ENCODE results near the gene NSMCE1. TPM values are rescaled to one million over a fixed set of nuclear protein-coding genes. Genes with fewer than 3 reads are reported as not detected.

NSMCE1 gene
- total RNA-seq, 8 experiments from 2014 or later: 52.1 to 81.8 (median 59.5) TPM

GRCh38 chr16:27236635-27237218 is 31.8 kb downstream of the NSMCE1 start:
- ATAC-seq (replicated peaks in 6 of 8): peak in 3 of 8 experiments; percentile 23 to 49 (median 30)
- 60 to 95% (median 78%) methylated on average over 1 to 7 of the region's 8 CpGs for WGBS, 10 experiments
- Histone ChIP-seq H3K4me3 (no peak overlapping the region), H3K27ac (no peak overlapping the region), H3K4me1 (replicated peaks in 1 of 2) (peaks cover 0 to 11% of the 10 kb centered on the region in 2 donors)
- in situ Hi-C loops (cut with MboI; ENCODE audit: low pct_unique_long_range_greater_than_20kb in 2 of 9, low sequenced_read_pairs in 9 of 9, unreplicated experiment in 9 of 9): loop anchor here in 3 of 9 experiments (10.0 to 25.0 kb wide), 3 partner anchors 48 to 226 kb away; no protein-coding TSS in a partner anchor

- in situ Hi-C loops (cut with MboI; ENCODE audit: low pct_unique_long_range_greater_than_20kb in 2 of 9, low sequenced_read_pairs in 9 of 9, unreplicated experiment in 9 of 9): loop anchor here in 3 of 9 experiments (10.0 to 25.0 kb wide), 3 partner anchors 49 to 226 kb away; no protein-coding TSS in a partner anchor
- no peak for ATAC-seq (replicated peaks in 6 of 8)
- no peak overlapping the region for H3K4me3 ChIP-seq
- H3K4me1 ChIP-seq (replicated peaks in 1 of 2): peaks cover 0 to 11% of the 10 kb centered on the region in 2 donors
- no peak overlapping the region for H3K27ac ChIP-seq
- WGBS, 10 experiments: 88 to 100% (median 100%) methylated on average over 2 to 3 of the region's 8 CpGs; no CpG with 5 or more reads in 6 of the 10 experiments
Measured at GRCh38 chr16:27235938-27236245, 32.7 kb downstream of the NSMCE1 start.

- Histone ChIP-seq H3K4me1 (replicated peaks in 1 of 2) (peaks cover 0 to 11% of the 10 kb centered on the region in 2 donors), H3K4me3 (no peak overlapping the region), H3K27ac (no peak overlapping the region)
- in situ Hi-C loops (cut with MboI; ENCODE audit: low pct_unique_long_range_greater_than_20kb in 2 of 9, low sequenced_read_pairs in 9 of 9, unreplicated experiment in 9 of 9): loop anchor here in 3 of 9 experiments (10.0 to 25.0 kb wide), 3 partner anchors 50 to 227 kb away; no protein-coding TSS in a partner anchor
- 0 to 76% (median 39%) methylated on average over 1 to 16 of the region's 23 CpGs for WGBS, 10 experiments
- ATAC-seq (replicated peaks in 6 of 8): peak; percentile 62 to 96 (median 87)
Measured at GRCh38 chr16:27235055-27235937, 33.3 kb downstream of the NSMCE1 start.

GRCh38 chr16:27234603-27235002 is 34.0 kb downstream of the NSMCE1 start:
- no peak for ATAC-seq (replicated peaks in 6 of 8)
- Histone ChIP-seq H3K27ac (no peak overlapping the region), H3K4me1 (replicated peaks in 1 of 2) (peaks cover 0 to 13% of the 10 kb centered on the region in 2 donors), H3K4me3 (no peak overlapping the region)
- WGBS, 10 experiments: 20 to 70% (median 42%) methylated on average over 2 to 4 of the region's 4 CpGs; no CpG with 5 or more reads in 3 of the 10 experiments
- in situ Hi-C loops (cut with MboI; ENCODE audit: low pct_unique_long_range_greater_than_20kb in 2 of 9, low sequenced_read_pairs in 9 of 9, unreplicated experiment in 9 of 9): loop anchor here in 3 of 9 experiments (10.0 to 25.0 kb wide), 3 partner anchors 50 to 228 kb away; no protein-coding TSS in a partner anchor

- Histone ChIP-seq H3K4me1 (replicated peaks in 1 of 2) (peaks cover 0 to 17% of the 10 kb centered on the region in 2 donors), H3K27ac (no peak overlapping the region), H3K4me3 (no peak overlapping the region)
- ATAC-seq (replicated peaks in 6 of 8): no peak
- in situ Hi-C loops (cut with MboI; ENCODE audit: low pct_unique_long_range_greater_than_20kb in 2 of 9, low sequenced_read_pairs in 9 of 9, unreplicated experiment in 9 of 9): loop anchor here in 3 of 9 experiments (10.0 to 25.0 kb wide), 3 partner anchors 51 to 228 kb away; no protein-coding TSS in a partner anchor
- 17 to 94% (median 87%) methylated on average over 1 to 7 of the region's 8 CpGs; no CpG with 5 or more reads in 2 of the 10 experiments for WGBS, 10 experiments
Measured at GRCh38 chr16:27234171-27234570, 34.4 kb downstream of the NSMCE1 start.

- H3K27ac ChIP-seq: no peak overlapping the region
- no peak for ATAC-seq (replicated peaks in 6 of 8)
- WGBS, 10 experiments: 70 to 100% (median 96%) methylated on average over 1 to 4 of the region's 6 CpGs; no CpG with 5 or more reads in 2 of the 10 experiments
- no peak overlapping the region for H3K4me3 ChIP-seq
- in situ Hi-C loops (cut with MboI; ENCODE audit: low pct_unique_long_range_greater_than_20kb in 2 of 9, low sequenced_read_pairs in 9 of 9, unreplicated experiment in 9 of 9): loop anchor here in 3 of 9 experiments (10.0 to 25.0 kb wide), 3 partner anchors 51 to 229 kb away; no protein-coding TSS in a partner anchor
- H3K4me1 ChIP-seq (replicated peaks in 1 of 2): peaks cover 0 to 20% of the 10 kb centered on the region in 2 donors
Measured at GRCh38 chr16:27233731-27234130, 34.8 kb downstream of the NSMCE1 start.

GRCh38 chr16:27232901-27233625 is 35.5 kb downstream of the NSMCE1 start:
- H3K27ac ChIP-seq: no peak overlapping the region
- H3K4me3 ChIP-seq: no peak overlapping the region
- 61 to 100% (median 87%) methylated on average over 2 to 11 of the region's 13 CpGs; no CpG with 5 or more reads in 1 of the 10 experiments for WGBS, 10 experiments
- H3K4me1 ChIP-seq (replicated peaks in 1 of 2): peaks cover 0 to 20% of the 10 kb centered on the region in 2 donors
- ATAC-seq (replicated peaks in 6 of 8): peak in 1 of 8 experiments; percentile 27
- in situ Hi-C loops (cut with MboI; ENCODE audit: low pct_unique_long_range_greater_than_20kb in 2 of 9, low sequenced_read_pairs in 9 of 9, unreplicated experiment in 9 of 9): loop anchor here in 3 of 9 experiments (10.0 to 25.0 kb wide), 3 partner anchors 52 to 229 kb away; no protein-coding TSS in a partner anchor

- ATAC-seq (replicated peaks in 6 of 8): no peak
- in situ Hi-C loops (cut with MboI; ENCODE audit: low pct_unique_long_range_greater_than_20kb in 2 of 9, low sequenced_read_pairs in 9 of 9, unreplicated experiment in 9 of 9): loop anchor here in 3 of 9 experiments (10.0 to 25.0 kb wide), 3 partner anchors 53 to 230 kb away; no protein-coding TSS in a partner anchor
- Histone ChIP-seq H3K4me1 (replicated peaks in 1 of 2) (peaks cover 0 to 17% of the 10 kb centered on the region in 2 donors), H3K27ac (no peak overlapping the region), H3K4me3 (no peak overlapping the region)
- 51 to 96% (median 87%) methylated on average over 1 to 15 of the region's 26 CpGs; no CpG with 5 or more reads in 3 of the 10 experiments for WGBS, 10 experiments
Measured at GRCh38 chr16:27232061-27232900, 36.3 kb downstream of the NSMCE1 start.

GRCh38 chr16:27231692-27232060 is 36.9 kb downstream of the NSMCE1 start:
- peaks cover 0 to 12% of the 10 kb centered on the region in 2 donors for H3K4me1 ChIP-seq (replicated peaks in 1 of 2)
- in situ Hi-C loops (cut with MboI; ENCODE audit: low pct_unique_long_range_greater_than_20kb in 2 of 9, low sequenced_read_pairs in 9 of 9, unreplicated experiment in 9 of 9): loop anchor here in 3 of 9 experiments (10.0 to 25.0 kb wide), 3 partner anchors 53 to 231 kb away; no protein-coding TSS in a partner anchor
- H3K27ac ChIP-seq: no peak overlapping the region
- no peak overlapping the region for H3K4me3 ChIP-seq
- ATAC-seq (replicated peaks in 6 of 8): no peak
- WGBS, 10 experiments: 40 to 100% (median 95%) methylated on average over 1 to 7 of the region's 8 CpGs; no CpG with 5 or more reads in 7 of the 10 experiments

- WGBS, 10 experiments: 74 to 100% (median 98%) methylated on average over 1 to 8 of the region's 16 CpGs; no CpG with 5 or more reads in 5 of the 10 experiments
- no peak overlapping the region for H3K27ac ChIP-seq
- in situ Hi-C loops (cut with MboI; ENCODE audit: low pct_unique_long_range_greater_than_20kb in 2 of 9, low sequenced_read_pairs in 9 of 9, unreplicated experiment in 9 of 9): loop anchor here in 3 of 9 experiments (10.0 to 25.0 kb wide), 3 partner anchors 54 to 232 kb away; no protein-coding TSS in a partner anchor
- H3K4me1 ChIP-seq (replicated peaks in 1 of 2): peaks cover 0 to 12% of the 10 kb centered on the region in 2 donors
- no peak overlapping the region for H3K4me3 ChIP-seq
- peak in 1 of 8 experiments; percentile 37 for ATAC-seq (replicated peaks in 6 of 8)
Measured at GRCh38 chr16:27230562-27231001, 38.0 kb downstream of the NSMCE1 start.

- ATAC-seq (replicated peaks in 6 of 8): no peak
- 87 to 100% (median 92%) methylated on average over 1 to 4 of the region's 18 CpGs; no CpG with 5 or more reads in 7 of the 10 experiments for WGBS, 10 experiments
Measured at GRCh38 chr16:27229891-27230470, 38.6 kb downstream of the NSMCE1 start.

More at GRCh38 chr16:27229891-27230470, 38.6 kb downstream of the NSMCE1 start:
- Histone ChIP-seq H3K27ac (peak overlapping the region in 1 of 2 donors; percentile 74), H3K4me1 (replicated peaks in 1 of 2) (peaks cover 0 to 9% of the 10 kb centered on the region in 2 donors), H3K4me3 (no peak overlapping the region)
- in situ Hi-C loops (cut with MboI; ENCODE audit: low pct_unique_long_range_greater_than_20kb in 2 of 9, low sequenced_read_pairs in 9 of 9, unreplicated experiment in 9 of 9): loop anchor here in 3 of 9 experiments (10.0 to 25.0 kb wide), 3 partner anchors 55 to 232 kb away; no protein-coding TSS in a partner anchor

All from motor neuron (in vitro differentiated cells).